8988T (cell line): ENCODE measurements around the gene MYCBPAP.

Experiments used
- DNase-seq: peaks from one replicate; pipeline ENCODE4 v3.0.0; 2011

The MYCBPAP gene

DNA sequence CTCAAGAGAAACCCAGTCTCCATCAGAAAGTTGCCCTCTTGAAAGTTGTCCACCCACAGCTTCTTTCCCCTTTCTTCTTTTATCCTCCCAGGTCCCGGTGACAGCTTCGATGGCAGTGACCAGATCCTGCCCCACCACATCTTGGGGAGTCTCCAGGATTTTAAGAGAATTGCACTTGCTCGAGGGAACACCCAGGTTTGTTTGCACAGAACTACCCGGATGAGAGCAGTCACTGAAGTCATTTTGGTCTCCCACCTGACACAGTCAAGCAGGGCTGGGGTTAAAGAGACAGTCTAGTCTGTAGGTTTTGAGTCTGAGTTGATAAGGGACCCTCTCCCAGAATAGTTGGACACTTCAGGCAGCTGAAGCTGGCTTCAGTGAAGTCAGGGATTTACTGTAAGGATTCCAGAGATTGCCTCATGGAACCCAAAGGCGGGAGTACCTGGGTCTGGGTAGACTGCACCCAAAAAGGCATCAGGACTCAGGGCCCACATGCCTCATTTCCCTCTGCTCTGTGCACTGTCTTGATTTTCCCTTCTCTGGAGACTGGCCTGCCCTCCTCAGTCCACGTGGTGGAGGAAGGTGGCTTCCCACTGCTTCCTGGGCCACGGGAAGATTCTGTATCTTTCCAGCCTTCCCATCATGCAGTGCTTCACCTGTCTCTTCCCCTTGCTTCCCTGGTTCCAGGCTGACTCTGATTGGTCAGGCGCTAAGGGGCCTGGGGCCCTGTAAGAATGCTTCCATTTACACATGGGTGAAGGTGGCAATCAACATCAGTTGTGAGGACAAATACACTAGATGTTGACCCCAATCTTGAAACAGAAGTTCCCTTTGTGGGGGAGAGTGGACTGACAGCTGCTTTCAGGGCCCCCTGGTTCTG, 9.5 kb downstream of the MYCBPAP start:
- DNase-seq = no peak

DNA sequence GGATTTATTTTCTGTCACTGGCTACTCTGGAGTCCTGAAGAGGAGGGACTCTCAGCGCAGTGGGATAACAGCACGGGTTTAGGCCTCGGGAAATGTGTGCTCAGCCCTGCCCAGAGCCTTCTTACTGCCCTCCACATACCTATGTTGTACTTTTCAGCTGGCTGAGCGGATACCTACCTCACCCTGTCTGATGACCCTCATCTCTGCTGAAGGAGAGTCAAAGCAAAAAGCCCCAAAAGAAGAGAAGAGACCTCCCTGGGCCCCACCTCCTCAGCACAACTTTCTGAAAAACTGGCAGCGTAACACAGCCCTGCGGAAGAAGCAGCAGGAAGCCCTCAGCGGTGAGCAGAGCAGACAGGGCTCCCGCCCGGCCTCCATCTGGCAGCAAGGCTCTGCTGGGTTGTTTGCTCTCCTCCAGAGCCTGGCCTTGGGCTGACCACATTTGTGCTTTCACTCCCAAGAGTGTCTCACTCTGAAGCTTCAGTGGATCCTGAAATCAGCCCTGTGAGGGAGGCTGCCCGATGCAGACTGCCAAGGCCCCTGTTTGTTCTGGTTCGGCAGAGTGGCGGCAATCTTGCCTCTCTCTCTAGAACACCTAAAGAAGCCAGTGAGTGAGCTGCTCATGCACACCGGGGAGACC, 10.3 kb downstream of the MYCBPAP start:
- DNase-seq = no peak

DNA sequence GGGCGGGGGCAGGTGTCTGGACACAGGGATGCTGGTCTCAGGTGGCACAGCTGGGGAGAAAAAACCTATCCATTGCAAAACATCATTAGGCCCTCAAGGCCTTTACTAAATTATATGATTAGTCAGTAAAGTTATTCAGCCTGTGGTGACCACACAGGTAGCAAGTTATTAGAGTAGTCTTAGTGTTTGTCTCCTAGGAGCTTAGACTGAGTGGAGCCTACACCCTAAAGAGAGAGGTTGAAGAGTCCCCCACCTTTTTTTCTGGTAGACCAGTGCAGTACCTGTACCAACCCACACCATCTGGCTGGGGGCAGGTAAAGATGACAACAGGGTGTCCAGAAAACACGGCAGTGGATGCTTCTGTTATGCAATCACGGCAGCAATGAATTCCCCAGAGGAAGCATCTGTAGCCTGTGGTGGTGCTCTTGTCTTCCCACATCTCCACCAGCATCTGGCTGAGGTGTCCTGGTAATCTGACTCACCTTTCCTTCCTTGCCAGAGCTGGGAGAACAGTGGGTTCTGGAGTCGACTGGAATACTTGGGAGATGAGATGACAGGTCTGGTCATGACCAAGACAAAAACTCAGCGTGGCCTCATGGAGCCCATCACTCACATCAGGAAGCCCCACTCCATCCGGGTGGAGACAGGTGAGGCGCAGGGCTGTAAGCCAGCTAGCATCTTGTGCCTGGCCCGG, 11.0 kb downstream of the MYCBPAP start:
- DNase-seq = no peak

DNA sequence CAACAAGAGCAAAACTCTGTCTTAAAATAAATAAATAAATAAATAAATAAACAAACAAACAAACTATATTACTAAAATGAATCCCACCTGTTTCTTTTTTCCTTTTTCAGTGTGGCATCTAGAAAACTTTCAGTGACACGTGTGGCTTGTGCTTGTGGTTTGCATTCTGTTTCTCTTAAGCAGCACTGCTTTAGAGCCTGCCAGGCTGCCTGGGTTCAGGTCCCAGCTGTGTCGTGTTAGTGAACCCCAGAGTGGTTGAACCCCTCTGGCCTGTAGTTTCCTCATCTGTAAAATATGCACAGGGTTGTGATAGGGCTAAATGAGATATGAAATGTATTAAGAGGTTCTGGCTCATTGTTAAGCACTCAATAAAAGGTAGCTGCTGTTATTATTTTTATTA, 12.2 kb downstream of the MYCBPAP start:
- DNase-seq = no peak

DNA sequence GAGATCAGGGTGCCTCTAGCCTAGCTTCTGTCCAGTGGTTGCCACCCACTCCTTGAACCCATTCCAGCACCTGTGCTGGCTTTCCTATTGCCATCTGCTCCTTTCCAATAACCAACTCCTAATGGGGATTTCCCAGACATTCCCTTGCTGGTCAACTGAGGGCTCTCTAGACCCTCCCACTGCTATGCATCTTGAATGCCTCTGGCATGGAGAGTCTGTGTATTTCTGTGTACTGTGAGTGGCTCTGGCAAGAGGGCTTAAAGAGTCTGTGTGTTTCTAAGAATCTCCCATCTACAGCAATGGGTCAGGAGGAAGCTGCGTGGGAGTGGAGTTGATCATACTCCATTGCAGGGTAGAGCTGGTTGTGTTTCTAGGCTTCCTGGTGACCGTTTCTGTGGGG, 13.3 kb downstream of the MYCBPAP start:
- DNase-seq = no peak

DNA sequence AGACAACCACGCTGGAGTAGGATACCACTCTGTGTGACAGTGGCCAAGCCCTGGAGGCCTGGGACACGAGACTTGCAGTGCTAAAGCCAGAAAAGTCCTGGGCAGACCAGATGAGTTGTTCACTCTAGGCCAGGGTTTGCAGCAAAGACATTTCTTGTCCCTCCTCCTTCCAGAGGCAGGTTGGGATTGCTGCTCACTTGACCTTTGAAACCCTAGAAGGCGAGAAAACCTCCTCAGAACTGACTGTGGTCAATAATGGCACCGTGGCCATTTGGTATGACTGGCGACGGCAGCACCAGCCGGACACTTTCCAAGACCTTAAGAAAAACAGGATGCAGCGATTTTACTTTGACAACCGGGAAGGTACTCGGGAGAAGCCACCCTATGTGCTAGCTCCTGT, 14.5 kb downstream of the MYCBPAP start:
- no peak for DNase-seq

DNA sequence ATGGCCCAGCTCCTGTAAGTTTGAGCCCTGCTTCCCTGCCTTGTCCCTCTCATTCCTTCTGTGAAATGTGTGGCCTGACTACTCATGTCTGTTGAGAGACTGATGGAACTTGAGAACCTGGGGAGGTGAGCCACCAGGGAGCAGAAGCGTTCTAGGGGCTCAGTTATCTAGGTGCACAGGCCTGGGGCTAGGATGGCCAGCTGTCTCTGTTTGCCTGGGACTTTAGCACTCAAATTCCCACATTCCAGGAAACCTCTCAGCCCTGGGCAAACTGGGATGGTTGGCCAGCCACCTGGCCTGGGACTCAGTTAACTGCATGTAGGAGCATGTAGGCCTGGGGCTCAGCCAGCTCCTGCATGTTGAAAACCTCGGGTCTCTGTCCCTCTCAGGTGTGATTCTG, 15.0 kb downstream of the MYCBPAP start:
- no peak for DNase-seq

DNA sequence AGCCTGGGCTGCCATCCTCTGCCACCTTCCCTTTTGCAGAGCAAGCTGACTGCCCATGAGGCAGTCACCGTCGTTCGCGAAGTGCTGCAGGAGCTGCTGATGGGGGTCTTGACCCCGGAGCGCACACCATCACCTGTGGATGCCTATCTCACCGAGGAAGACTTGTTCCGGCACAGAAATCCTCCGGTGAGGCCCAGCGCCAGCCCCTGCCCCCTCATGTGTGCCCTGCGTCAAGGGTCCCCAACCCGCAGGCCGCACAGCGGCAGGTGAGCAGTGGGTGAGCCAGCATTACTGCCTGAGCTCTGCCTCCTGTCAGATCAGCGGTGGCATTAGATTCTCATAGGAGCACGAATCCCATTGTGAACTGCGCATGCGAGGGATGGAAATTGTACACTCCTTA, 16.6 kb downstream of the MYCBPAP start:
- no peak for DNase-seq

DNA sequence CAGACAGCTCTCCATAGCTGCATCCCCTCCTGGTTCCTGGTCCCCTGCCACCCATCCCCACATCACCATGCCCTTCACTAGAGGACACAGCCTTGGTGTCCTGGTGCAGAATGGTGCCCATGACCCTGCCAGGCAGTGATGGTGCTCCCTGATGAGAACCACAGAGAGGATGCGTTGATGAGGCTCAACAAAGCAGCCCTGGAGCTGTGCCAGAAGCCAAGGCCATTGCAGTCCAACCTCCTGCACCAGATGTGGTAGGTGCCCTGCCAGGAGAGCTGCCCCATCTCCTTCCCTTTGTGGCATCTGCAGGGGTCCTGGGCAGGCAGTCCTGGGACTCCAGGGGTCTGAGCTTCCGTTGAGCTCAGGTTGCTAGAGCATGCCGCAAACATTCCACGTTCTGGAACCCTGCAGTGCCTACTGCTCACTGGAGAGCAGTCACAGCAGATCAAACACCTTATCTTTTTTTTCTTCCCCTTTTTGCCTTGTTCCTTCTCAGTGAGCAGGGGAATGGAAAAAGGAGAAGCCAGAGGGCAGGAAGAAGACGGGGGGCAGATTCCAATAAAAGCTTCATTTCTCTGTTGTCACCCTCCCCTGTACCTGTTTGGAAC, 19.0 kb downstream of the MYCBPAP start:
- no peak for DNase-seq

DNA sequence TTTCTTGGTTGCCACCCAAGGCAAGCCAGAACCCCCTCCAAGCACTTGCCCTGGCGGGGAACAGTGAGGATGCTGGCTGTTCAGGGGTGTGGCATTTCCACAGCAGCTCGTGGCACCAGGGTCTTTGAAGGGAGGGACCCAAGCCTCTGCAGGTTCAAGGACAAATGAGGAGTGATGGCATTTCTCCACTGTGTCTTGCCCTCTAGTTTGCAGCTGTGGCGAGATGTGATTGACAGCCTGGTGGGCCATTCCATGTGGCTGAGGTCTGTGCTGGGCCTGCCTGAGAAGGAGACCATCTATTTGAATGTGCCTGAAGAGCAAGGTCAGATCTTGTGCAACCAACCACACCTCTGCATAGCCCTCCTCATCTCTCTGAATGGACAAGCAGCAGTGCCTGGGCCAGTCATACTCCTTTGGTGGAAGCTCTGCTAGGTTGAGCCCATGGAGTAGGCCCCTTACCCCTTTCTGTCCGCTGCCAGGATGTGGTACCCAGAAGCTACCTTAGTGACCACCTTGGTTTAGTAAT, 19.8 kb downstream of the MYCBPAP start:
- no peak for DNase-seq

DNA sequence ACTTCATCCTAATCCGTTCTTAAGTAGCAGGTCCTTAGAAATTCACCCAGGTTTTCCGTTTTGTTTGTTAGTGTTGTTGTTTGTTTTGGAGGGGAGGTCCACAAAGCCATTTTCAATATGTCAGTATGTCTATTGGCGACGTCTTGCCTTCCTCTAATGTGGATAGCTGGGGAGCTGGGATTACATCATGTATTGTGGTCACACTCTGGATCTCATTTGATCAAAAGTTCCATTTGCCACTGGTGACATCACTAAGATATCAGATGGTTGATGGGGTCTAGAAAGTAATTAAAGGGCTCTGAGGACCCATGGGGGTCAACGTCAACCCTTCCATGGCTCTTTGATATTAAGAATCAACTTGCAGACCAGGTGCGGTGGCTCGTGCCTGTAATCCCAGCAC, 21.6 kb downstream of the MYCBPAP start:
- DNase-seq = no peak

DNA sequence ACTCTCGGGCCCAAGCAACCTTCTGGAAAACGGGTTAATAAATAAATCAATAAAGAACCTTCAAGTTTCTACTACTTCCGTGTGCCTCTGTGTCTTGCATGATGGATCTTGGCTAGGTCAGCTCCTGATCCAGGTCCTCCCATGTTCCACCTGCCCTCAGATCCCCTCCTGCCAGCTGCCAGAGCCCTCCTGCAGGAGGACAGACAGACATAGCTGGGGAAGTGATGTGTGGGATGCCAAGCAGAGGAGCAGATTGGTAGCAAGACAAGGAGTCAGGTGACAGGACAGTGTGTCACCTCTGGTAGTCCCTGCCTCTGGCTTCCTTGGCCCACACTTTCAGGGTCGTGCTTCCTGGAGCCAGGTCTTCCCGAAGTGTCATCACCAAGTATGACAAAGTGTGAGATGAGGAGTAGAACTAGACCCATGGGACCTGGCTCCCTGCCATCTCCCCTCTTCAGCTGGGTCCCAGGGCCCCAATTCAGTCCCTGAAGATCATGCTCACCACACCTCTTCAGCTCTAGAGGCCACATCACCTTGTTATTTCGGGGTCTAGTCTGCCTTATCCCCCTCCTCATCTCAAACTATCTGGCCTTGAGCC, 23.3 kb downstream of the MYCBPAP start:
- no peak for DNase-seq

DNA sequence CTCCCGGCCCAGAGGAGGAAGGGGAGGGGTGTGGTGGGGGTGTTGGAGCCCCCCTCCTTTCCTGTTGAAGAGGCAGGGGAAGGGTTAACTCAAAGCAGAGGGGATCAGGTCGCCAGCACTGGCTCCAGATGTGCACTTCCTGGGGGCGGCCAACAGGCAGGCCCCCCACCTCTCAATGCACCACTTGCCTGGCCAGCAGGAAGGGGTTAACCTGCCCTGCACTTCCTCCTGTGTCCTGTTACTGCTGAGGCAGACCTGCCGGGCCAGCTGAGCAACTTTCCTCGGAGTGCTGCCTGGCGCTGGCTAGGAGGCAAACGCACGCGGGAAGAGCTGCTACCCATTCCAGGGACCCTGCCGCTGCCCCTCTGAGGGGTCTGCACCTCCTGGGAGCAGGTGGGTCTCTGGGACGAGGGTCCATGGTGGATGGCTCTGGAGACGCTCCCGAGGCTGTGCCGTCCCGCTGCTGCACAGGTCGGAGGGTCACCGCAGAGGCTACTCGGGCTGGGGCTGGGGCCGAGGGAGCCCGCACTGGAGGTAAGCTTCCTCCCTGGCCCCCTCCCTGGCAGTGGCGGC, 24.3 kb downstream of the MYCBPAP start, which contains the start of gene EPN3:
TSS of gene EPN3 (plus strand) at position 284 of the 573 bp plus-strand sequence. CDS start 3,822 bp downstream, outside the sequence.
- peak; percentile 73 for DNase-seq

DNA sequence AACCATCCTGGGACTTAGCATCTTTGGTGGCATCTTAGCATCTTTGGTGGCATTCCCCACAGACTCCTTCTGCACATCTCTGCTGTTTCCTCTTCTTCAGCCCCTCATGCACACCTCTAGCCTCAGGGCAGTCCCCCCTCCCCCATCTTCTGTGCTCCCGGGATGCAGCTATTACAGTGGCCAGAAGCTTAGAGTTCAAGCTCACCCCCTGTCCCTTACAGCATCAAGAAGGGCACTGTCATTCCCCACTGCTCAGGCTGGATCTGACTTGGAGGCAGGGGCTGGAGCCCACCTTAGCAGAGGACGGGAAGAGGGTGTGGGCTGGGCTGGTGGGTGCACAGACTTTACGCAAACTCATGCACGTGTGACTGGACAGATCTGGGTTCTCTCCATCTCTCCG, 24.9 kb downstream of the MYCBPAP start:
- no peak for DNase-seq

DNA sequence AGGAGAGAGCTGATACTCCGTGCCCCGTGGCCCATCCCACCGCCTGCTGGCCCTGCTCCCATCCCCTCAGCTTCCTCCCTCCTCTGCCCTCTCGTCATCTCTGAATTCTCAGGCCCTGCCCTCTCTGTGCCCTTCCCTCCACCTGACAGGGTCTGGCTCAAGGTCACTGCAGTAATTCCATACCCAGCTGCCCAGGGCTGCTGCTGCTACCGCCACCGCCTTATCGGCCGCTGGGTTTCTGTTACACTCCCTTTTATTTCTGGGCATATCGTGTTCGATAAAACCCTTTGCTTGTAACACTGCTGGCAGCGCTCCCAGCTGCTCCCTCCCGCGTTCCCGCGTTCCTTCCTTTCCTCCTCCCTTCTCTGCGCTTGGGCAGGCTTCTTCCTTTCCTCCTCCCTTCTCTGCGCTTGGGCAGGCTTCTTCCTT, 25.5 kb downstream of the MYCBPAP start:
- DNase-seq = no peak

DNA sequence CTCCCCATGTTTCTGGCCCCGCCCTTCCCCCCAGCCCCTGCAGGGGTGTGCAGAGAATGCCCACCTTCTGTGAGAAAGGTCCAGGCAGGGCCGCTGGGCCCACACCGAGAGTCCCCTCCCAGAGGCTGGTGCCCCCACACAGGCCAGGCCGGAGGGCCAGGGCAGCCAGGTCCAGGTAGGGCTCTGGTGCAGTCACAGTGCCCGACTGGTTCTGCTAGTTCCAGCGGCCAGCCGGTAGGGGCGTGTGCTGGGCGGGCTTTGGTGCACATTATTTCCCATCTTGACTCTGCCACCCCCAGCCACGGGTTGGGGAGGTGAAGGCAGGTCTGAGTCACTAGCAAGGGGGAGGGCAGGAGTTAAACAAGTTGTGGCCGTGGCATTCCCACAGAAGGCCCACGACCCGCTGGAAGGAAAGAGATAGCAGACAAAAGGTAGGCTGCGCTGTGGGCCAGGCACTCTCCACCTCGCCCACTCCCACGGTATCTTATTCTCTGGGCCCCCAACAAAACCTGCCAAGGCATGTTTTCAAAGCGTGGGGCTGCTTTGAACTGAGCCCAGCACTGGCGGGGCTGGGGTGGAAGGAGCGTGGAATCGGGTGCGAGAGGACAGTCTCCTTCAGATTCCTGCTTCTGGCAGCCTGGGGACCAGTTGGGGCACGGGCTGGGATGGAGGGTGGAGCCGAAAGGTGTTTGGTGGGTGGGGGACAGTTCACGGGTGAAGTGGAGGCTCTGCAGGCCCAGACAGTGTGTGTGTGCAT, 26.2 kb downstream of the MYCBPAP start:
- DNase-seq = peak; percentile 87

DNA sequence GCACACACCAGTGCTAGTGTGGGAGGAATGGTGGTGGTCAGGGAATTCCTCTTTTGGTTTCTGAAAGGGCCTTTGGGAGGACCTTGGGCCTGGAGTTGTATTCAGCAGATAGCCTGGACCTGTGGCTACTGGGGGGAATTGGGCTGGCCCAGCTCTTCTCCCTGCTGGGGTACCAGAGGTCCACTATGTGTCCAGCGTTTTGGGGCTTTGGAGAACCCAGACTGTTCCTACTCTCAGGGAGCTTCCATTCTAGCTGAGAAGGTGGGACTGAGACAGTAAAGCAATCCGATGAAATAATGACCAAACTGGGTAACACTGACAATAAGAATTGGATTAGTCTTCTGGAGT, 26.7 kb downstream of the MYCBPAP start:
- DNase-seq = no peak

DNA sequence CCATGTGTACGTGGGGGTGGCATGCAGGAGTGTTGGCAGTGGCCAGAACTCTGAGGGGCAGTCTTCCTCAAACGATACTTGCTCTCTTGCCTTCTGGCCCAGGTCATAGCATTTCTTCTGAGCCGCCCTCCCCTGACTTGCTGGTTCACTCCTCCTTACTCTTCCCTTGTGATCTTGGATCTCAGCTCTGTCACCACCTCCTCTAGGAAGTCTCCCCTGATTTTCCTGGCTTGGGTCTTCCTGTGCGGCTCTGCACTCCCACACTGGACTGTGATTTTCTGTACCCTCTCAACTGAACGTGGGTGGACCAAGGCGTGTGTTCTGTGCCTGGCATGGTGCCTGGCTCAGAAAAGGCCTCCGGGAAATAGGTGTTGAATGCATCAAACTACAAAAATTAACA, 27.2 kb downstream of the MYCBPAP start:
- DNase-seq = no peak

DNA sequence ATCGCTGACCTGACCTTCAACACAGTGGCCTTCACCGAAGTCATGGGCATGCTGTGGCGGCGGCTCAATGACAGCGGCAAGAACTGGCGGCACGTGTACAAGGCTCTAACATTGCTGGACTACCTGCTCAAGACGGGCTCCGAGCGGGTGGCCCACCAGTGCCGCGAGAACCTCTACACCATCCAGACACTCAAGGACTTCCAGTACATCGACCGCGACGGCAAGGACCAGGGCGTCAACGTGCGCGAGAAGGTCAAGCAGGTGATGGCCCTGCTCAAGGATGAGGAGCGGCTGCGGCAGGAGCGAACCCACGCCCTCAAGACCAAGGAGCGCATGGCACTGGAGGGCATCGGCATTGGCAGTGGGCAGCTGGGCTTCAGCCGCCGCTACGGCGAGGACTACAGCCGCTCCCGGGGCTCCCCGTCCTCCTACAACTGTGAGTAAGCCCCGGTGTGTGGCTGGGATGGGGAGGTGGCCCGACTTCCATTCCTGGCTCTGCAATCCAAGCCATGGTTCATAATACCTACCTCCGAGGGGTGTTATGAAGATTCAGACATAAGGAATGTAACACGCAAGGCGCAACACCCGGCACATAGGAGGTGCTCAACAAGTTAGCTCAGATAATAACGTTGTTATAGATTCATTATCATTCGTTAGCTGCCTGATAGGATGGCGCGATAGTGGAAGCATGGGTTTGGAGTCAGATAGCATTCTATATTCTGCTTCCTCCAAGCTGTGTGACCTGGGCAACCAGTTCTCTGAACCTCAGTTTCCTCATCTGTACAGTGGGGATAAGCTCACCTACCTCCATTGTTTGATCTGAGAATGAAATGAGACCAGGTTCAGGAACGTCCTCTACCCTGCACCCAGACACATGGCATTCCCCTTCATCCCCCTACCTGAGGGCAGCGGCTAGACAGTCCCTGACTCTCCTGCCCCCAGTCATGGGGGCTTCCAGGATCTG, 28.7 kb downstream of the MYCBPAP start:
- no peak for DNase-seq
